K562 (cell line): ENCODE data around the gene AKAP6. TPM values are rescaled to one million over a fixed set of nuclear protein-coding genes. Genes with fewer than 3 reads are reported as not detected.

ENCODE experiments used
- ATAC-seq: fragments of 200-7000 bp; cut with Tn5 transposase; 3 replicates; pipeline ENCODE4 v1.9.1; 2020; ENCODE audit warnings: moderate library complexity
- BruUV-seq: library from RNA; stranded (reverse); fragments of 400-500 nt; replicated peaks from 2 replicates; lab custom pipeline; 2021; lab: Mats Ljungman, UMichigan
- CTCF ChIA-PET: fragments of 300-600 bp; formaldehyde crosslinking; extraction: SDS; loops from one replicate; lab custom pipeline; 2021; ENCODE audit warnings: low intra/inter-chr PET ratio; lab: Yijun Ruan, JAX
- POLR2A ChIA-PET: fragments of 300-600, 350-650 bp; sonication (Branson Sonifier 250); formaldehyde crosslinking; extraction: SDS; loops from one replicate; lab custom pipeline; 2021; ENCODE audit warnings: antibody characterized with exemption, inconsistent platforms; lab: Yijun Ruan, JAX
- DNase-seq, 4 experiments: peaks; one replicate each; pipeline versions ENCODE4 v3.0.0 to v3.0.0-alpha.2; 2011 to 2018; ENCODE audit warnings: low spot score in 3 of 4, mixed read lengths in 3 of 4; ENCODE audit errors: extremely low read depth in 1 of 4
- FAIRE-seq: peaks from 2 replicates; lab custom pipeline; 2011; peaks lifted over from hg19 to GRCh38; lab: Jason Lieb, UNC
- H2AFZ ChIP-seq: 2 replicates; pipeline ENCODE4 v1.6.0; 2011; ENCODE audit warnings: low read depth, low read length, control low read depth, inconsistent platforms
- H3K27ac ChIP-seq: fragments of 200-600 bp; 3 replicates; pipeline ENCODE4 v1.8.0; 2011; ENCODE audit warnings: low read depth, mild to moderate bottlenecking, control low read depth, inconsistent platforms, low read length, moderate library complexity, mixed read lengths; ENCODE audit errors: extremely low read depth
- H3K27me3 ChIP-seq, 2 experiments: fragments of 300-600 bp in 1 of 2; 2 replicates in 1 of 2; 3 replicates in 1 of 2; pipeline versions ENCODE4 v1.6.0 to v1.8.0; 2011; ENCODE audit warnings: inconsistent platforms in 2 of 2, low read length in 2 of 2, mild to moderate bottlenecking in 1 of 2, mixed read lengths in 1 of 2, moderate library complexity in 1 of 2; ENCODE audit not compliant: control insufficient read depth in 2 of 2, insufficient read depth in 2 of 2
- H3K36me3 ChIP-seq: fragments of 300-600 bp; 3 replicates; pipeline ENCODE4 v1.8.0; 2011; ENCODE audit warnings: mild to moderate bottlenecking, low read length, inconsistent platforms; ENCODE audit not compliant: control insufficient read depth, insufficient read depth
- H3K4me1 ChIP-seq, 2 experiments: fragments of 200-600 bp in 1 of 2; replicated peaks in 1 of 2; 2 replicates in 1 of 2; 3 replicates in 1 of 2; pipeline versions ENCODE4 v1.5.1 to v1.8.0; 2011; ENCODE audit warnings: inconsistent platforms in 2 of 2, low read length in 2 of 2, mild to moderate bottlenecking in 1 of 2, mixed read lengths in 1 of 2, moderate library complexity in 1 of 2; ENCODE audit not compliant: control insufficient read depth in 2 of 2, insufficient read depth in 2 of 2
- H3K4me2 ChIP-seq: 2 replicates; pipeline ENCODE4 v1.6.1; 2011; ENCODE audit warnings: low read length, control low read depth, inconsistent platforms, mixed read lengths; ENCODE audit not compliant: insufficient read depth
- H3K4me3 ChIP-seq: fragments of 200-600 bp; sonication (generic), shearing (Covaris generic); 2 replicates; pipeline ENCODE4 v1.5.1; 2016; ENCODE audit warnings: control low read depth, inconsistent platforms
- H3K79me2 ChIP-seq: fragments of 200-600 bp; 3 replicates; pipeline ENCODE4 v1.8.0; 2011; ENCODE audit warnings: low read length, inconsistent platforms; ENCODE audit not compliant: control insufficient read depth, insufficient read depth
- H3K9ac ChIP-seq, 2 experiments: 2 replicates each; pipeline versions ENCODE4 v1.6.0 to v1.6.1; 2011; ENCODE audit warnings: low read depth in 2 of 2, low read length in 2 of 2, control low read depth in 1 of 2, inconsistent platforms in 1 of 2, mild to moderate bottlenecking in 1 of 2, mixed read lengths in 1 of 2; ENCODE audit not compliant: insufficient read depth in 1 of 2
- H3K9me1 ChIP-seq: one replicate; pipeline ENCODE4 v1.6.0; 2011; ENCODE audit warnings: inconsistent platforms, mild to moderate bottlenecking, low read length, moderate library complexity; ENCODE audit not compliant: control insufficient read depth, insufficient read depth
- H3K9me3 ChIP-seq: replicated peaks from 2 replicates; pipeline ENCODE4 v1.5.1; 2011; ENCODE audit warnings: low read depth, low read length, inconsistent platforms; ENCODE audit not compliant: control insufficient read depth, insufficient read depth
- H4K20me1 ChIP-seq: replicated peaks from 2 replicates; pipeline ENCODE4 v1.6.1; 2011; ENCODE audit warnings: low read length, inconsistent platforms, mixed read lengths; ENCODE audit not compliant: control insufficient read depth, insufficient read depth
- ARNT ChIP-seq, 2 experiments: fragments of 450-650 bp; IDR thresholded peaks; 2 replicates each; pipeline ENCODE4 v1.6.1; 2016; ENCODE audit warnings: mild to moderate bottlenecking in 1 of 2
- HNRNPL ChIP-seq: fragments of 200-400 bp; formaldehyde crosslinking; IDR thresholded peaks from 2 replicates; pipeline ENCODE4 v1.6.1; 2017; ENCODE audit warnings: low read depth, mild to moderate bottlenecking, low read length
- NBN ChIP-seq: fragments of 450-650 bp; IDR thresholded peaks from 2 replicates; pipeline ENCODE4 v1.6.1; 2016; ENCODE audit warnings: low read depth, mild to moderate bottlenecking
- SMAD1 ChIP-seq: fragments of 150-350 bp; IDR thresholded peaks from 2 replicates; pipeline ENCODE4 v1.6.1; 2014; ENCODE audit warnings: low read length, low read depth; ENCODE audit not compliant: partially characterized antibody
- TAL1 ChIP-seq: fragments of 450-650 bp; IDR thresholded peaks from 2 replicates; pipeline ENCODE4 v1.6.1; 2016; ENCODE audit warnings: mild to moderate bottlenecking
- ZNF197 ChIP-seq: fragments of 200-800 bp; sonication (Bioruptor generic); IDR thresholded peaks from 2 replicates; pipeline ENCODE4 v1.6.1; 2016; ENCODE audit warnings: low read depth, missing genetic modification characterization, missing compliant biosample characterization
- ZNF444 ChIP-seq: fragments of 250-450 bp; sonication (Bioruptor Pico); IDR thresholded peaks from 2 replicates; pipeline ENCODE4 v1.4.0; 2020; ENCODE audit warnings: mild to moderate bottlenecking, moderate library complexity
- ZNF561 ChIP-seq: fragments of 450-650 bp; formaldehyde crosslinking; conservative IDR thresholded peaks from 2 replicates; pipeline ENCODE4 v1.4.0; 2020; ENCODE audit warnings: mild to moderate bottlenecking, moderate library complexity
- WGBS: fragments of 100-300 bp; shearing (Covaris generic); methylation state at CpG from one replicate; pipeline ENCODE4 v1.1.6; 2016; ENCODE audit warnings: low coverage, mixed read lengths; ENCODE audit not compliant: insufficient coverage; ENCODE audit errors: missing lambda C conversion rate; 5-methylcytosine and 5-hydroxymethylcytosine counted together
- in situ Hi-C: fragments of 300-500 bp; cut with MboI; formaldehyde crosslinking; loops from 4 replicates; pipeline ENCODE4 v1.15.0; 2018; ENCODE audit warnings: inconsistent platforms, mixed read lengths
- intact Hi-C: fragments of 100-400 bp; cut with micrococcal nuclease; formaldehyde crosslinking; loops from 2 replicates; pipeline ENCODE4 v1.14.2; 2022
- polyA plus RNA-seq, 8 experiments: library from polyadenylated mRNA; depleted of rRNA in 4 of 8; stranded (reverse) in 5 of 8; unstranded in 3 of 8; fragments of >200 nt; fragmentation: Nextera tagmentation in 2 of 8; fragmentation: Illumina TruSeq in 1 of 8; extraction: Ambion mirVana in 2 of 8; extraction: Trizol in 1 of 8; gene quantifications; 2 replicates each; pipeline versions ENCODE4 v1.2.1 to v1.2.3, GENCODE V29; 2011 to 2014; ENCODE audit warnings: inconsistent platforms in 1 of 8, missing spikeins in 1 of 8
- total RNA-seq, 7 experiments: library from RNA; depleted of rRNA in 6 of 7; stranded (reverse); fragments of >200 nt in 6 of 7; fragmentation: Illumina TruSeq in 2 of 7; extraction: Trizol in 2 of 7; gene quantifications; 2 replicates each; pipeline versions ENCODE4 v1.2.1 to v1.2.3, GENCODE V29; 2011 to 2021; ENCODE audit warnings: low replicate concordance in 1 of 7
- TF ChIP-seq, protein P1 (sequence below): fragments of 450-650 bp; IDR thresholded peaks from 2 replicates; pipeline ENCODE4 v1.6.1; 2016; ENCODE audit warnings: mild to moderate bottlenecking

Gene AKAP6
- total and polyA plus RNA-seq, 9 of the 15 experiments (the other 6 are each of a cell fraction or from before 2014, with no cell fraction given) = 0.03 to 1.7 (median 0.48) TPM

DNA sequence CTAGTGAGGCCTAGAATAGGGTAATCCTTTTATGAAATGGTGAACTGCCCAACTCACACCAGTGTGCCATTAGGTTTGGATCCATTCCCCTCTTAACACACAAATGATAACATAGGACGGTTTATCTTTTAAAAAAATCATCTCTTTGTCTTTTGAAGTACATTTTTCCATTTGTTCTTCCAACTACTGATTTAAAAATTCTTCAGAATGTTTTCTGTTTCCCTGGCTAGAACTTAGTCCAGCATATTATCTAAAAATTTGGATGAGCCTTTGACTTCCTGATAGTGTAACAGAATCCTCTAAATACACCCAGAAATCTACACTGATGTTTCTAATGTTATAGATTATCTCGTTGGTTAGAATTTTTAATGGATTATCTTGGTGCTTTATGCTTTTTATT is 359.8 kb downstream of the AKAP6 start:
- Histone ChIP-seq H4K20me1 (no peaks in the 10 kb centered on the region), H3K27me3 (no peaks in the 10 kb centered on the region), H3K79me2 (no peaks in the 10 kb centered on the region), H2AFZ (no peak overlapping the region), H3K9me3 (no peaks in the 10 kb centered on the region), H3K4me3 (no peak overlapping the region), H3K9ac (no peak overlapping the region), H3K9me1 (no peaks in the 10 kb centered on the region), H3K4me1 (no peaks in the 10 kb centered on the region), H3K27ac (no peak overlapping the region), H3K36me3 (no peaks in the 10 kb centered on the region), H3K4me2 (no peak overlapping the region)
- no peak for TF ChIP-seq HNRNPL
- no peak for TF ChIP-seq ARNT (IDR thresholded peaks at IDR 0.05)
- TF ChIP-seq ZNF561 (CRISPR knock-in tag) = no peak
- TF ChIP-seq ZNF197 (CRISPR knock-in tag) = no peak
- no peak for TF ChIP-seq NBN
- TF ChIP-seq, protein P1, sequence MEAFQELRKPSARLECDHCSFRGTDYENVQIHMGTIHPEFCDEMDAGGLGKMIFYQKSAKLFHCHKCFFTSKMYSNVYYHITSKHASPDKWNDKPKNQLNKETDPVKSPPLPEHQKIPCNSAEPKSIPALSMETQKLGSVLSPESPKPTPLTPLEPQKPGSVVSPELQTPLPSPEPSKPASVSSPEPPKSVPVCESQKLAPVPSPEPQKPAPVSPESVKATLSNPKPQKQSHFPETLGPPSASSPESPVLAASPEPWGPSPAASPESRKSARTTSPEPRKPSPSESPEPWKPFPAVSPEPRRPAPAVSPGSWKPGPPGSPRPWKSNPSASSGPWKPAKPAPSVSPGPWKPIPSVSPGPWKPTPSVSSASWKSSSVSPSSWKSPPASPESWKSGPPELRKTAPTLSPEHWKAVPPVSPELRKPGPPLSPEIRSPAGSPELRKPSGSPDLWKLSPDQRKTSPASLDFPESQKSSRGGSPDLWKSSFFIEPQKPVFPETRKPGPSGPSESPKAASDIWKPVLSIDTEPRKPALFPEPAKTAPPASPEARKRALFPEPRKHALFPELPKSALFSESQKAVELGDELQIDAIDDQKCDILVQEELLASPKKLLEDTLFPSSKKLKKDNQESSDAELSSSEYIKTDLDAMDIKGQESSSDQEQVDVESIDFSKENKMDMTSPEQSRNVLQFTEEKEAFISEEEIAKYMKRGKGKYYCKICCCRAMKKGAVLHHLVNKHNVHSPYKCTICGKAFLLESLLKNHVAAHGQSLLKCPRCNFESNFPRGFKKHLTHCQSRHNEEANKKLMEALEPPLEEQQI = no peak
- TF ChIP-seq TAL1 = no peak
- no peak for TF ChIP-seq ZNF444 (CRISPR knock-in tag)
- TF ChIP-seq SMAD1 = no peak
- WGBS = 0% methylated on average over 2 of the region's 2 CpGs
- intact Hi-C loops (no loop called here), in situ Hi-C loops (loop anchor here (25.0 kb wide), 1 partner anchor 1473 kb away; no protein-coding TSS in a partner anchor)
- ChIA-PET CTCF (no interaction called here), POLR2A (no interaction called here)
- no peak for ATAC-seq
- no peak for DNase-seq
- no TSS peak for BruUV-seq
- FAIRE-seq = no peak
